Muscle layer of duodenum (tissue), 2 donors: Measurements from ENCODE around the gene HSF4.
A peak's percentile ranks its signal among the peaks of the same experiment; 100 is the strongest.

Experiments used
- H3K27ac ChIP-seq: one replicate; pipeline ENCODE4 v1.7.0; 2013; ENCODE audit warnings: mild to moderate bottlenecking, low read length
- H3K27me3 ChIP-seq: one replicate; pipeline ENCODE4 v1.7.0; 2013; ENCODE audit warnings: low read depth, mild to moderate bottlenecking, control low read depth, low read length
- H3K36me3 ChIP-seq, 2 donors: one replicate each; pipeline ENCODE4 v1.7.0; 2013; ENCODE audit warnings: low read length in 2 of 2, control low read depth in 1 of 2, mild to moderate bottlenecking in 1 of 2; ENCODE audit not compliant: insufficient read depth in 2 of 2, control insufficient read depth in 1 of 2
- H3K4me1 ChIP-seq, 2 donors: one replicate each; pipeline ENCODE4 v1.7.0; 2013; ENCODE audit warnings: low read length in 2 of 2, mild to moderate bottlenecking in 2 of 2, control low read depth in 1 of 2, moderate library complexity in 1 of 2; ENCODE audit not compliant: insufficient read depth in 2 of 2, control insufficient read depth in 1 of 2
- H3K4me3 ChIP-seq, 2 donors: one replicate each; pipeline ENCODE4 v1.7.0; 2013; ENCODE audit warnings: low read length in 2 of 2, low read depth in 1 of 2, mild to moderate bottlenecking in 1 of 2
- H3K9me3 ChIP-seq, 2 donors: one replicate each; pipeline ENCODE4 v1.7.0; 2013; ENCODE audit warnings: low read length in 2 of 2, control low read depth in 1 of 2, mild to moderate bottlenecking in 1 of 2; ENCODE audit not compliant: control insufficient read depth in 1 of 2
- donor health status: healthy.

HSF4 gene

GRCh38 chr16:67170168-67170948 is 5.8 kb downstream of the HSF4 start, which contains the start of gene NOL3:
TSS of gene NOL3 (plus strand) at chr16:67170538.
- H3K27me3 ChIP-seq = peaks cover 4% of the 10 kb centered on the region
- H3K4me1 ChIP-seq = peaks cover 24 to 44% of the 10 kb centered on the region in 2 donors
- H3K4me3 ChIP-seq = peak within 1 kb of the TSS; percentile 48 to 65
- no peaks in the 10 kb centered on the region for H3K9me3 ChIP-seq
- peak within 1 kb of the TSS; percentile 66 for H3K27ac ChIP-seq
- H3K36me3 ChIP-seq = no peaks in the 10 kb centered on the region

- no peaks in the 10 kb centered on the region for H3K9me3 ChIP-seq
- peak overlapping the region; percentile 27 to 65 for H3K4me3 ChIP-seq
- H3K4me1 ChIP-seq = peaks cover 24 to 40% of the 10 kb centered on the region in 2 donors
- H3K27me3 ChIP-seq = no peaks in the 10 kb centered on the region
- H3K36me3 ChIP-seq = no peaks in the 10 kb centered on the region
- peak overlapping the region; percentile 66 for H3K27ac ChIP-seq
Observed at GRCh38 chr16:67170949-67171649, 6.6 kb downstream of the HSF4 start.

GRCh38 chr16:67173323-67173722 is 8.8 kb downstream of the HSF4 start:
- H3K4me1 ChIP-seq = peaks cover 24 to 50% of the 10 kb centered on the region in 2 donors
- no peaks in the 10 kb centered on the region for H3K27me3 ChIP-seq
- H3K27ac ChIP-seq = peak overlapping the region; percentile 67
- H3K36me3 ChIP-seq = no peaks in the 10 kb centered on the region
- no peaks in the 10 kb centered on the region for H3K9me3 ChIP-seq
- H3K4me3 ChIP-seq = peak overlapping the region; percentile 58 to 61

GRCh38 chr16:67173808-67174705 is 9.5 kb downstream of the HSF4 start:
- Histone ChIP-seq H3K27ac (peak overlapping the region; percentile 67), H3K4me1 (peaks cover 24 to 50% of the 10 kb centered on the region in 2 donors), H3K27me3 (no peaks in the 10 kb centered on the region), H3K4me3 (peak overlapping the region; percentile 58 to 61), H3K9me3 (no peaks in the 10 kb centered on the region), H3K36me3 (no peaks in the 10 kb centered on the region)

DNA sequence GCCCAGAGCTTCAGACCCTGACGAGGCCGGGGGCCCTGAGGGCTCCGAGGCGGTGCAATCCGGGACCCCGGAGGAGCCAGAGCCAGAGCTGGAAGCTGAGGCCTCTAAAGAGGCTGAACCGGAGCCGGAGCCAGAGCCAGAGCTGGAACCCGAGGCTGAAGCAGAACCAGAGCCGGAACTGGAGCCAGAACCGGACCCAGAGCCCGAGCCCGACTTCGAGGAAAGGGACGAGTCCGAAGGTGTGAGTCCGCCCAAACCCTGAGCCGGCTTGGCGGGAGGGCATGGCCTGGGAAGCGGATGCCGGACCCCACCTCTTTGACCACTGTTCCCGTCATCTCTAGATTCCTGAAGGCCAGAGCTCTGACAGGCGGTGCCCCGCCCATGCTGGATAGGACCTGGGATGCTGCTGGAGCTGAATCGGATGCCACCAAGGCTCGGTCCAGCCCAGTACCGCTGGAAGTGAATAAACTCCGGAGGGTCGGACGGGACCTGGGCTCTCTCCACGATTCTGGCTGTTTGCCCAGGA is 10.2 kb downstream of the HSF4 start:
- H3K4me3 ChIP-seq = peak overlapping the region; percentile 58 to 61
- no peak overlapping the region for H3K27ac ChIP-seq
- H3K4me1 ChIP-seq = peaks cover 20 to 43% of the 10 kb centered on the region in 2 donors
- H3K9me3 ChIP-seq = no peaks in the 10 kb centered on the region
- H3K27me3 ChIP-seq = no peaks in the 10 kb centered on the region
- H3K36me3 ChIP-seq = no peaks in the 10 kb centered on the region

- no peaks in the 10 kb centered on the region for H3K9me3 ChIP-seq
- no peaks in the 10 kb centered on the region for H3K36me3 ChIP-seq
- no peaks in the 10 kb centered on the region for H3K27me3 ChIP-seq
- H3K27ac ChIP-seq = no peak overlapping the region
- peaks cover 8 to 38% of the 10 kb centered on the region in 2 donors for H3K4me1 ChIP-seq
- H3K4me3 ChIP-seq = no peak overlapping the region
Observed at GRCh38 chr16:67176662-67177061, 12.1 kb downstream of the HSF4 start.

GRCh38 chr16:67177743-67178699 is 13.5 kb downstream of the HSF4 start:
- Histone ChIP-seq H3K4me3 (peak overlapping the region; percentile 21 to 66), H3K27me3 (no peaks in the 10 kb centered on the region), H3K9me3 (no peaks in the 10 kb centered on the region), H3K4me1 (peaks cover 16 to 43% of the 10 kb centered on the region in 2 donors), H3K27ac (no peak overlapping the region), H3K36me3 (no peaks in the 10 kb centered on the region)

DNA sequence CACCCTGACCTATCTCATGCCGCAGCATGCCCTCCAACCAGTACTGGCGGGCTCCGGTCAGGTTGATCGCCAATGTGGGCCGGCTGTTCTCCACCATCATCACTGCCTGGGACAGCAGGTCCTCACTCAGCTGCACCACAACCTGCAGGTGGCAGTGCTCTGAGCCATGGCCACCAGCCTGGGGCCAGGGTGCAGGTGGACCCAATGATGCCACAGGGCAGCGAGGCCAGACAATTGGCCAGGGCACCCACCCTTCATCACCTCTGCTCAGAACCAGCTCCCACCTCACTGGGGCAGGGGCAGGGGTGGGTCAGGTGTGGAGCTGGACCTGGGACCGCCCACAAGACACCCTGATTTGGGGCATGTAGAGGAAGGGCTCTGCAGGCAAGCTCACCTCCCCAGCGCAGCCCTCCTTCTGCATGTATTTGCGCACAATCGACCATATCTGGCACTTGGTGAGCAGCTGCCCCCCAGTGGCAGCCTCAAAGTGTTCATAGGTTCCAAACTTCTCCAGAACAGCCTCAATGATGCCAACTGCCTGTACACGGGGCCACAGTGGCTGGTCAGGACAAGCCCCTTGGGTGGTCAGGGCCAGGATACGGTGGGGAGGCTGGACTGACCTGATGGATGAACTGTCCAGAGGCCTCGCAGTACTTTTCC is 15.0 kb downstream of the HSF4 start:
- Histone ChIP-seq H3K4me3 (no peak overlapping the region), H3K9me3 (no peaks in the 10 kb centered on the region), H3K27ac (no peak overlapping the region), H3K4me1 (peaks cover 9 to 37% of the 10 kb centered on the region in 2 donors), H3K27me3 (no peaks in the 10 kb centered on the region), H3K36me3 (no peaks in the 10 kb centered on the region)

GRCh38 chr16:67180166-67180565 is 15.6 kb downstream of the HSF4 start:
- H3K4me1 ChIP-seq = peaks cover 9 to 39% of the 10 kb centered on the region in 2 donors
- H3K27ac ChIP-seq = no peak overlapping the region
- no peaks in the 10 kb centered on the region for H3K9me3 ChIP-seq
- no peaks in the 10 kb centered on the region for H3K36me3 ChIP-seq
- H3K27me3 ChIP-seq = no peaks in the 10 kb centered on the region
- H3K4me3 ChIP-seq = no peak overlapping the region

GRCh38 chr16:67181346-67181745 is 16.8 kb downstream of the HSF4 start:
- Histone ChIP-seq H3K9me3 (no peaks in the 10 kb centered on the region), H3K27me3 (no peaks in the 10 kb centered on the region), H3K4me1 (peaks cover 9 to 47% of the 10 kb centered on the region in 2 donors), H3K4me3 (no peak overlapping the region), H3K27ac (no peak overlapping the region), H3K36me3 (no peaks in the 10 kb centered on the region)
